Thyroid gland (tissue), 4 donors: ENCODE measurements around the gene TMEM132D. TPM values are rescaled to one million over a fixed set of nuclear protein-coding genes. Genes with fewer than 3 reads are reported as not detected.

ENCODE experiments used
- DNase-seq, 2 donors: peaks; one replicate each; pipeline ENCODE4 v3.0.0-alpha.2; 2019
- H3K27ac ChIP-seq, 3 donors: fragments of 200-600 bp; sonication (generic); 1 replicate in 2 of 3; 2 replicates in 1 of 3; pipeline ENCODE4 v1.5.1; 2016 to 2019; ENCODE audit warnings: mild to moderate bottlenecking in 1 of 3, moderate library complexity in 1 of 3
- H3K27me3 ChIP-seq: fragments of 200-600 bp; sonication (generic); one replicate; pipeline ENCODE4 v1.5.1; 2019
- H3K36me3 ChIP-seq, 2 donors: fragments of 200-600 bp; sonication (generic); one replicate each; pipeline ENCODE4 v1.5.1; 2016 to 2019
- H3K4me1 ChIP-seq, 2 donors: fragments of 200-600 bp; sonication (generic); one replicate each; pipeline ENCODE4 v1.5.1; 2017 to 2019
- H3K4me3 ChIP-seq, 3 donors: fragments of 200-600 bp; sonication (generic); replicated peaks in 1 of 3; 1 replicate in 2 of 3; 2 replicates in 1 of 3; pipeline ENCODE4 v1.5.1; 2016; ENCODE audit warnings: mild to moderate bottlenecking in 1 of 3
- H3K9me3 ChIP-seq: fragments of 200-600 bp; sonication (generic); one replicate; pipeline ENCODE4 v1.5.1; 2017
- CTCF ChIP-seq, 6 experiments: fragments of 200-600 bp in 3 of 6; fragments of 450-650 bp in 3 of 6; sonication (generic) in 3 of 6; IDR thresholded peaks; one replicate each; pipeline ENCODE4 v1.5.1; 2016 to 2019; ENCODE audit warnings: antibody characterized with exemption in 6 of 6, mild to moderate bottlenecking in 2 of 6, inconsistent platforms in 1 of 6, moderate library complexity in 1 of 6
- POLR2A ChIP-seq, 2 donors: fragments of 450-650 bp; IDR thresholded peaks; one replicate each; pipeline ENCODE4 v1.6.1; 2017; ENCODE audit warnings: antibody characterized with exemption in 2 of 2, mild to moderate bottlenecking in 2 of 2, moderate library complexity in 1 of 2
- WGBS, 2 donors: methylation state at CpG; one replicate each; pipeline ENCODE4 v1.1.5; 2017; 5-methylcytosine and 5-hydroxymethylcytosine counted together
- intact Hi-C: fragments of 100-400 bp; cut with DNase I; formaldehyde crosslinking; loops from one replicate; pipeline ENCODE4 v1.15.1; 2023
- total RNA-seq, 4 donors: library from RNA; depleted of rRNA; stranded (reverse); fragments of >200 nt; gene quantifications; one replicate each; pipeline ENCODE4 v1.2.3, GENCODE V29; 2016

The TMEM132D gene
- total RNA-seq, 4 donors from 2014 or later = not detected

DNA sequence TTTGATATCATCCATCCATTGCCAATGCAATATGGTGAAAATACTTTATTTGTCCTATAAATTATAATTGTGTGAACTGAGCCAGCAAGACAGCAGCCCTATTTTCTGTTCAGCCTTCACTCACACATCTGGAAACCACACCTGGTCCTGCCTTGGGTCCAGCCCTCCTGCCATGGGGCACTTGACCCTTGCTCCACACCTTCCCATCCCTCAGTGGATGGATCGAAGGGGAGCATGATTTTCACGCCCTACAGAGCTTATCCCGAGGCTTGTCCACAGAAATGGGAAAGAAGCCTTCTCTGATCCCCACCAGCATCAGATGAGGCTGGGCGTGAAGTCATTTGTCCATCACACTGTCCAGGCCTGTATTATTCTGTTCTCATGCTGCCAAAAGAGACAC is 10.1 kb downstream of the TMEM132D start:
- Histone ChIP-seq H3K4me3 (no peak overlapping the region), H3K36me3 (no peaks in the 10 kb centered on the region), H3K9me3 (no peaks in the 10 kb centered on the region), H3K27me3 (no peaks in the 10 kb centered on the region), H3K27ac (no peak overlapping the region), H3K4me1 (no peaks in the 10 kb centered on the region)
- intact Hi-C loops = no loop called here
- DNase-seq = no peak
- WGBS, 2 donors = 84 to 85% methylated on average over 4 of the region's 4 CpGs
- TF ChIP-seq CTCF (IDR thresholded peaks at IDR 0.05) (no peak), POLR2A (IDR thresholded peaks at IDR 0.05) (no peak)

GRCh38 chr12:129887101-129887500 is 16.7 kb downstream of the TMEM132D start:
- Histone ChIP-seq H3K9me3 (no peaks in the 10 kb centered on the region), H3K27ac (no peak overlapping the region), H3K4me1 (no peaks in the 10 kb centered on the region), H3K27me3 (no peaks in the 10 kb centered on the region), H3K36me3 (no peaks in the 10 kb centered on the region), H3K4me3 (no peak overlapping the region)
- 5 to 15% methylated on average over 4 of the region's 4 CpGs for WGBS, 2 donors
- intact Hi-C loops = no loop called here
- peak; percentile 5 to 6 for DNase-seq
- TF ChIP-seq CTCF (IDR thresholded peaks at IDR 0.05) = no peak

GRCh38 chr12:129886541-129886940 is 17.3 kb downstream of the TMEM132D start:
- H3K9me3 ChIP-seq = no peaks in the 10 kb centered on the region
- no peaks in the 10 kb centered on the region for H3K27me3 ChIP-seq
- TF ChIP-seq CTCF (IDR thresholded peaks at IDR 0.05) (no peak), POLR2A (IDR thresholded peaks at IDR 0.05) (no peak)
- no peak for DNase-seq
- 65 to 72% methylated on average over 5 of the region's 5 CpGs for WGBS, 2 donors
- H3K4me1 ChIP-seq = no peaks in the 10 kb centered on the region
- no peak overlapping the region for H3K27ac ChIP-seq
- H3K36me3 ChIP-seq = no peaks in the 10 kb centered on the region
- H3K4me3 ChIP-seq = no peak overlapping the region
- intact Hi-C loops = no loop called here

DNA sequence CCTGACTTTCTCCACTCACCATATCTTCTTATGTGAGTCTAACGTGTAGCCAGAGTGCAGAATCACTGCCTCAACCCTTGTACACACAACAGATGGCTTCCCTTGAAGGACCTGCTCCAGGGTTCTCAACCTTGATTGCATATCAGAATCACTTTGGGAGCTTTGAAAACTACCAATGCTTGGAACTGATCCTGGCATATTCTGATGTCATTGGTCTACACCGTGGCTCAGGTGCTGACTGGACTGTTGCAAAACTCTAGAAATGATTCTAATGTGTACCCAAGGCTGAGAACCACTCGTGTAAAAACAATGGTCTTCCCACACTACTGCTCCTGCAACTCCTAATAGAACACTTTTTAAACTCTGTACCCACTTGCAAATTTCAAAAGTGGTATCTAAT is 18.5 kb downstream of the TMEM132D start:
- Histone ChIP-seq H3K27me3 (no peaks in the 10 kb centered on the region), H3K9me3 (no peaks in the 10 kb centered on the region), H3K36me3 (no peaks in the 10 kb centered on the region), H3K4me3 (no peak overlapping the region), H3K4me1 (no peaks in the 10 kb centered on the region), H3K27ac (no peak overlapping the region)
- DNase-seq = no peak
- 21 to 39% methylated on average over 3 of the region's 3 CpGs for WGBS, 2 donors
- intact Hi-C loops = no loop called here
- TF ChIP-seq POLR2A (IDR thresholded peaks at IDR 0.05) (no peak), CTCF (IDR thresholded peaks at IDR 0.05) (no peak)

DNA sequence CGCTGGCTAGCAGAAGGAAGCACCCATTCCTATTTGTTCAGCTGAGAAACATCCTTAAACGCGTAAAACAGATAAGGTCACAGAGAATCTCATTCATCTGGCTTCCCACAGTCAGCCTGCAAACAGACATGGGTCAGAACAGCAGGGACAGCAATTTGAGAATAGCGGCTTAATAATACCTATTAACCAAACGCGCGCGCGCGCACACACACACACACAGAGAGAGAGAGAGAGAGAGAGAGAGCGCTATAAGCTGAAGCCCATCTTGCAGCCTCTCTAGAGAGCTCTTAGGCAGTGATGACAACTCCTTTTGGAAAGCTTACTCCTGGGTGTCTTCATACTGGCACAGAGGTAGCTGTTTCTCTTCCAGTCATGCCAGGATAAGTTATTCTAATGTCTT is 26.4 kb downstream of the TMEM132D start:
- no peak for DNase-seq
- no peaks in the 10 kb centered on the region for H3K9me3 ChIP-seq
- no peaks in the 10 kb centered on the region for H3K36me3 ChIP-seq
- H3K27me3 ChIP-seq = no peaks in the 10 kb centered on the region
- 76 to 80% methylated on average over 11 of the region's 11 CpGs for WGBS, 2 donors
- H3K27ac ChIP-seq = no peak overlapping the region
- intact Hi-C loops = no loop called here
- TF ChIP-seq CTCF (IDR thresholded peaks at IDR 0.05) (no peak), POLR2A (IDR thresholded peaks at IDR 0.05) (no peak)
- H3K4me3 ChIP-seq = no peak overlapping the region
- no peaks in the 10 kb centered on the region for H3K4me1 ChIP-seq
